OCI-M2 (cell line): Measurements from ENCODE around the gene TMEM214.
A peak's percentile ranks its signal among the peaks of the same experiment; 100 is the strongest.

Experiments used
- DNase-seq: peaks from one replicate; lab custom pipeline; 2025; ENCODE audit not compliant: unreplicated experiment; lab: John Stamatoyannopoulos, UW

Gene TMEM214

DNA sequence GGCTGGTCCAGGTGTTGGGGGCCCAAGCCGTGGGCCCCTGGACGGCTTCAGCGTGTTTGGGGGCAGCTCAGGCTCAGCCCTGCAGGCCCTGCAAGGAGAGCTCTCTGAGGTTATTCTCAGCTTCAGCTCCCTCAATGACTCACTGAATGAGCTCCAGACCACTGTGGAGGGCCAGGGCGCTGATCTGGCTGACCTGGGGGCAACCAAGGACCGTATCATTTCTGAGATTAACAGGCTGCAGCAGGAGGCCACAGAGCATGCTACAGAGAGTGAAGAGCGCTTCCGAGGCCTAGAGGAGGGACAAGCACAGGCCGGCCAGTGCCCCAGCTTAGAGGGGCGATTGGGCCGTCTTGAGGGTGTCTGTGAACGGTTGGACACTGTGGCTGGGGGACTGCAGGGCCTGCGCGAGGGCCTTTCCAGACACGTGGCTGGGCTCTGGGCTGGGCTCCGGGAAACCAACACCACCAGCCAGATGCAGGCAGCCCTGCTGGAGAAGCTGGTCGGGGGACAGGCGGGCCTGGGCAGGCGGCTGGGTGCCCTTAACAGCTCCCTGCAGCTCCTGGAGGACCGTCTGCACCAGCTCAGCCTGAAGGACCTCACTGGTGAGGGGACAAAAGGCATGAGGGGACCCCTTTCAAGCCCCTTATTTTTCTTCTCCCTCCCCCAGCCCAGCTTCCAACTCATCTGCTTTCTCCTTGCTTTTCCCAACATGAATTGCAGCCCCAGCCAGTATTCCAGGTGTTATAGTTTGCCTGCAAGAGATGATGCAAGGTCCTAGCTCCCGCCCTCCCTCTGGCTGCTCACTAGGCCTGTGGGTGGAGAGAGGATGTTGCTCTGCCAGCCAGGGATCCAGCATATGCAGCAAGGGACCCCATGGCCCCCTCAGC, 50.9 kb downstream of the TMEM214 start:
- no peak for DNase-seq

- DNase-seq = no peak
Measured at GRCh38 chr2:27084297-27085061, 51.7 kb downstream of the TMEM214 start.

- no peak for DNase-seq
Measured at GRCh38 chr2:27085062-27085672, 52.4 kb downstream of the TMEM214 start.

- DNase-seq = no peak
Measured at GRCh38 chr2:27085673-27086089, 52.9 kb downstream of the TMEM214 start.

- DNase-seq = peak; percentile 32
Measured at GRCh38 chr2:27086090-27086723, 53.4 kb downstream of the TMEM214 start.

DNA sequence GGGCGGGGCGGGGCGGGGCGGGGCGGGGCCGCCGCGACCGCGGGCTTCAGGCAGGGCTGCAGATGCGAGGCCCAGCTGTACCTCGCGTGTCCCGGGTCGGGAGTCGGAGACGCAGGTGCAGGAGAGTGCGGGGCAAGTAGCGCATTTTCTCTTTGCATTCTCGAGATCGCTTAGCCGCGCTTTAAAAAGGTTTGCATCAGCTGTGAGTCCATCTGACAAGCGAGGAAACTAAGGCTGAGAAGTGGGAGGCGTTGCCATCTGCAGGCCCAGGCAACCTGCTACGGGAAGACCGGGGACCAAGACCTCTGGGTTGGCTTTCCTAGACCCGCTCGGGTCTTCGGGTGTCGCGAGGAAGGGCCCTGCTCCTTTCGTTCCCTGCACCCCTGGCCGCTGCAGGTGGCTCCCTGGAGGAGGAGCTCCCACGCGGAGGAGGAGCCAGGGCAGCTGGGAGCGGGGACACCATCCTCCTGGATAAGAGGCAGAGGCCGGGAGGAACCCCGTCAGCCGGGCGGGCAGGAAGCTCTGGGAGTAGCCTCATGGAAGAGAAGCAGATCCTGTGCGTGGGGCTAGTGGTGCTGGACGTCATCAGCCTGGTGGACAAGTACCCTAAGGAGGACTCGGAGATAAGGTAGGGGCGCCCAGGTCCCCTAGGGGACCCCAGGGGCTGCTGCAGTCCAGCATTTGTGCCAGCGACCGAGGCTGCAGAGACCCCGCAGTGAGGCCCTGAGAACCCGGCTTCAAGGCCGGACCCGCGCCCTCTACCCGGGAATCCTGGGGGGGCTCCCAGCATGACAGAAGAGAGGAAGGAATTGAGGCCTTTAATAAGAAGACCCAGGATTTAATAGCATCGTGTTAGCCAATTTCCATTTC, 54.2 kb downstream of the TMEM214 start, which contains the start of gene KHK:
KHK (plus strand) TSS at position 49 of the 870 bp plus-strand sequence; CDS start at position 537, 488 bp downstream.
- DNase-seq = no peak

- no peak for DNase-seq
Measured at GRCh38 chr2:27087823-27088410, 55.2 kb downstream of the TMEM214 start.

GRCh38 chr2:27088634-27089033, 55.9 kb downstream of the TMEM214 start:
- no peak for DNase-seq

DNA sequence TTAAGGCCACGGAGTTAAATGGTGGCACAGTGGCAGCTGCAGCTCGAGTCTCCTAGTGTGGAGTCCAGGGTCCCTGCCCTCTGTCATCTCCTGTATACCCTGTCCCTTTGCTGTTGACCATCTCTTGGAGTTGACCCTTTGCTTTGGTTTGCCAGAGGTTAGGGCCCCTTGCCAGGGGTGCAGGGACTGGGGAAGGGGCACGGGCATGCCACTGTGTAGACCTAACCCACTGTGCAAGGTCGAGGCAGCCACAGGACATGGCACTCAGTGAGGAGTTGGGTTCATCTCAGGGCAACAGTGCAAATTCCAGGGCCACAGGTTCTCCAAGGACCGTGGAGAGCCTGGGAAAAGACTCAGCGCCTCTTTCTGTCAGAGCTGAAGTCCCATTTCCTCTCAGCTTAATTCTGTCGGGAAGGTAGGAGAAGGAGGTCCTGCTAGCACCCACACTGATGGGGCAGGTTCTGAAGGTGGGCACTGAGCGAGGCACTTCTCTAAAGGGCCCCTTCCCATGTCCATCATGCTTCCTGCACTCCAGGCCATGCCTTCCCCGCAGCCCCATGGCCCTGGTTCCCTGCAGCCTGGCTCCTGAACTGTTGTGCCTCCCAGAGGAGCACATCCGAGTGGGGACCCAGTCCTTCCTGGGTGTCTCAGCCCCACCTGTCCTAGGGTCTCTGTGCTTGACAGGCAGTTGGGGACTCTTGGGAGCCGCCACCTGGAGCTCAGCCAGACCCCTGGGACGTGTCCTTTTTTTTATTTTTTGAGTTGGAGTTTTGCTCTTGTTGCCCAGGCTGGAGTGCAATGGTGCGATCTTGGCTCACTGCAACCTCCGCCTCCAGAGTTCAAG, 56.6 kb downstream of the TMEM214 start:
- DNase-seq = no peak
